HCT116 (cell line): ENCODE results near the gene NKIRAS2. TPM values are rescaled to one million over a fixed set of nuclear protein-coding genes. Genes with fewer than 3 reads are reported as not detected.

Experiments used
- ATAC-seq: fragments of 200-7000 bp; cut with Tn5 transposase; 2 replicates; pipeline ENCODE4 v1.9.1; 2020; ENCODE audit warnings: mild to moderate bottlenecking, moderate library complexity
- BruUV-seq: library from RNA; stranded (reverse); fragments of 400-500 nt; replicated peaks from 2 replicates; lab custom pipeline; 2021; lab: Mats Ljungman, UMichigan
- CTCF ChIA-PET: fragments of 300-600 bp; sonication (Branson Sonifier 250); formaldehyde crosslinking; loops from one replicate; lab custom pipeline; 2021; ENCODE audit warnings: antibody characterized with exemption; lab: Charles Lee
- POLR2A ChIA-PET: fragments of 300-600, 350-600 bp; sonication (Branson Sonifier 250); formaldehyde crosslinking; loops from one replicate; lab custom pipeline; 2021; ENCODE audit warnings: antibody characterized with exemption; lab: Charles Lee
- RAD21 ChIA-PET, 2 experiments: fragments of 300-600 bp; sonication (Branson Sonifier 250); formaldehyde crosslinking; loops; one replicate each; lab custom pipeline; 2023; ENCODE audit warnings: low total read pairs in 2 of 2; ENCODE audit not compliant: uncharacterized antibody in 2 of 2, unreplicated experiment in 2 of 2, low non-redundant PET in 1 of 2; lab: Charles Lee
- DNase-seq: peaks from one replicate; pipeline ENCODE4 v3.0.0-alpha.2; 2010; ENCODE audit warnings: low read depth, low spot score
- H2AFZ ChIP-seq: fragments of 200-600 bp; shearing (Covaris generic), sonication (generic); 2 replicates; pipeline ENCODE4 v1.6.1; 2017; ENCODE audit warnings: low read depth, mixed run types, mixed read lengths, antibody characterized with exemption, low read length; ENCODE audit not compliant: poor library complexity, severe bottlenecking
- H3K27ac ChIP-seq: 2 replicates; pipeline ENCODE4 v1.5.1; 2012; ENCODE audit warnings: low read depth, low read length
- H3K27me3 ChIP-seq: fragments of 200-600 bp; sonication (generic); 2 replicates; pipeline ENCODE4 v1.6.1; 2016; ENCODE audit warnings: mixed run types, low read length, mixed read lengths; ENCODE audit not compliant: insufficient read depth
- H3K36me3 ChIP-seq, 2 experiments: fragments of 200-500 bp in 1 of 2; fragments of 200-600 bp in 1 of 2; sonication (Bioruptor generic) in 1 of 2; sonication (generic) in 1 of 2; 2 replicates each; pipeline versions ENCODE4 v1.5.1 to v1.6.1; 2014 to 2016; ENCODE audit warnings: low read length in 2 of 2, inconsistent platforms in 1 of 2, mixed read lengths in 1 of 2, mixed run types in 1 of 2; ENCODE audit not compliant: insufficient read depth in 2 of 2, control insufficient read depth in 1 of 2
- H3K4me1 ChIP-seq, 2 experiments: fragments of 200-600 bp in 1 of 2; sonication (generic) in 1 of 2; 2 replicates each; pipeline versions ENCODE4 v1.5.1 to v1.6.1; 2012 to 2017; ENCODE audit warnings: low read length in 2 of 2, inconsistent platforms in 1 of 2, mild to moderate bottlenecking in 1 of 2, mixed read lengths in 1 of 2, mixed run types in 1 of 2, moderate library complexity in 1 of 2; ENCODE audit not compliant: insufficient read depth in 2 of 2, control insufficient read depth in 1 of 2
- H3K4me2 ChIP-seq: fragments of 200-600 bp; sonication (generic); 2 replicates; pipeline ENCODE4 v1.6.1; 2017; ENCODE audit warnings: mixed run types, low read length, mixed read lengths
- H3K4me3 ChIP-seq, 2 experiments: fragments of 200-600 bp in 1 of 2; sonication (generic) in 1 of 2; replicated peaks in 1 of 2; 2 replicates each; pipeline ENCODE4 v1.5.1; 2011 to 2016; ENCODE audit warnings: low read length in 2 of 2, control low read depth in 1 of 2, low read depth in 1 of 2, mild to moderate bottlenecking in 1 of 2, mixed read lengths in 1 of 2, mixed run types in 1 of 2
- H3K79me2 ChIP-seq: fragments of 200-600 bp; sonication (generic); 2 replicates; pipeline ENCODE4 v1.6.1; 2017; ENCODE audit warnings: mild to moderate bottlenecking, mixed run types, low read length, moderate library complexity, mixed read lengths; ENCODE audit not compliant: insufficient read depth
- H3K9ac ChIP-seq: fragments of 200-600 bp; sonication (generic); 2 replicates; pipeline ENCODE4 v1.6.1; 2016; ENCODE audit warnings: low read length, mixed read lengths
- H3K9me2 ChIP-seq: fragments of 200-600 bp; sonication (generic), shearing (Covaris generic); 2 replicates; pipeline ENCODE4 v1.6.1; 2017; ENCODE audit warnings: mixed run types, mild to moderate bottlenecking, moderate library complexity; ENCODE audit not compliant: insufficient read depth
- H3K9me3 ChIP-seq, 2 experiments: fragments of 200-500 bp in 1 of 2; fragments of 200-600 bp in 1 of 2; sonication (Bioruptor generic) in 1 of 2; sonication (generic) in 1 of 2; 2 replicates each; pipeline ENCODE4 v1.6.1; 2014 to 2017; ENCODE audit warnings: low read length in 2 of 2, mixed read lengths in 2 of 2, inconsistent platforms in 1 of 2, low read depth in 1 of 2, mild to moderate bottlenecking in 1 of 2, mixed run types in 1 of 2, moderate library complexity in 1 of 2; ENCODE audit not compliant: control insufficient read depth in 1 of 2, insufficient read depth in 1 of 2
- H4K20me1 ChIP-seq: fragments of 200-600 bp; sonication (generic), shearing (Covaris generic); 2 replicates; pipeline ENCODE4 v1.6.1; 2017; ENCODE audit warnings: mixed run types, mild to moderate bottlenecking, moderate library complexity; ENCODE audit not compliant: insufficient read depth
- CEBPB ChIP-seq: IDR thresholded peaks from 2 replicates; pipeline ENCODE4 v1.6.1; 2012; ENCODE audit warnings: low read depth
- ELF1 ChIP-seq: IDR thresholded peaks from 2 replicates; pipeline ENCODE4 v1.6.1; 2012; ENCODE audit warnings: low read depth, borderline replicate concordance
- FOSL1 ChIP-seq: IDR thresholded peaks from 2 replicates; pipeline ENCODE4 v1.6.1; 2012; ENCODE audit warnings: low read depth
- RAD21 ChIP-seq: IDR thresholded peaks from 2 replicates; pipeline ENCODE4 v1.6.1; 2012; ENCODE audit warnings: low read depth, mild to moderate bottlenecking
- ZNF274 ChIP-seq: fragments of 200-500 bp; sonication (Bioruptor generic); IDR thresholded peaks from 2 replicates; pipeline ENCODE4 v1.6.1; 2014; ENCODE audit warnings: mild to moderate bottlenecking, low read depth, low read length, inconsistent platforms
- intact Hi-C: fragments of 100-400 bp; cut with micrococcal nuclease; formaldehyde crosslinking; loops from 2 replicates; pipeline ENCODE4 v1.10.0; 2022
- total RNA-seq: library from RNA; stranded (reverse); gene quantifications from one replicate; pipeline ENCODE4 v1.2.1, GENCODE V29; 2021; ENCODE audit not compliant: unreplicated experiment
- TF ChIP-seq, protein P1 (sequence below): IDR thresholded peaks from 2 replicates; pipeline ENCODE4 v1.6.1; 2011; ENCODE audit warnings: mild to moderate bottlenecking, low read length, moderate library complexity; ENCODE audit not compliant: insufficient replicate concordance; ENCODE audit errors: extremely low read depth

Gene NKIRAS2
- total RNA-seq, 1 experiment from 2014 or later = 26.4 TPM

DNA sequence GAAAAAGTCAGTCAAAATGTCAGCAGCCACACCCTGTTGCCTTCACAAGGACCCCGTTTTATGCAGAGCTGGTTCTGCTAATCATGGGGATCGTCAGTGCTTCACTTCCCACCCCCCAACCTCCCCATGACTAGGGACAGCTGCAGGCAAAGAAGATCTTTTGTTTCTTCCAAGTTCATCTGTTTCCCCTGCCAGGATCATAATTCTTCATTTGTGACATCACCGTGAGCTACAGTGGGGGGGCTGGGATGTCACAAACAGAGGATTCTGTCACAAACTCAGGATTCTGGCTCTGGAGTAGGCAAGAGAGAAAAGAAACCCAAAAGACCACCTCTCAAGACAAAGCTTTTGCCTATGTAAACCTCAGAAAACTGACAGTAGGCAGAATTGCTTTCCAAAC, 27.3 kb upstream of the NKIRAS2 start:
- Histone ChIP-seq H3K4me2 (no peak overlapping the region), H2AFZ (no peak overlapping the region), H3K27me3 (no peaks in the 10 kb centered on the region), H3K36me3 (peaks cover 56 to 74% of the 10 kb centered on the region in 2 experiments), H3K9me2 (no peaks in the 10 kb centered on the region), H3K9me3 (no peaks in the 10 kb centered on the region), H3K9ac (no peak overlapping the region), H4K20me1 (peaks cover 21% of the 10 kb centered on the region; the same call in 1 of the 2 replicates), H3K4me1 (peaks cover 17 to 20% of the 10 kb centered on the region in 2 experiments), H3K79me2 (peaks cover 30% of the 10 kb centered on the region), H3K4me3 (no peak overlapping the region), H3K27ac (no peak overlapping the region)
- RAD21 ChIA-PET = no interaction called here
- ATAC-seq (no peak), DNase-seq (no peak)
- intact Hi-C loops = no loop called here
- TF ChIP-seq ELF1 = no peak
- TF ChIP-seq, protein P1, sequence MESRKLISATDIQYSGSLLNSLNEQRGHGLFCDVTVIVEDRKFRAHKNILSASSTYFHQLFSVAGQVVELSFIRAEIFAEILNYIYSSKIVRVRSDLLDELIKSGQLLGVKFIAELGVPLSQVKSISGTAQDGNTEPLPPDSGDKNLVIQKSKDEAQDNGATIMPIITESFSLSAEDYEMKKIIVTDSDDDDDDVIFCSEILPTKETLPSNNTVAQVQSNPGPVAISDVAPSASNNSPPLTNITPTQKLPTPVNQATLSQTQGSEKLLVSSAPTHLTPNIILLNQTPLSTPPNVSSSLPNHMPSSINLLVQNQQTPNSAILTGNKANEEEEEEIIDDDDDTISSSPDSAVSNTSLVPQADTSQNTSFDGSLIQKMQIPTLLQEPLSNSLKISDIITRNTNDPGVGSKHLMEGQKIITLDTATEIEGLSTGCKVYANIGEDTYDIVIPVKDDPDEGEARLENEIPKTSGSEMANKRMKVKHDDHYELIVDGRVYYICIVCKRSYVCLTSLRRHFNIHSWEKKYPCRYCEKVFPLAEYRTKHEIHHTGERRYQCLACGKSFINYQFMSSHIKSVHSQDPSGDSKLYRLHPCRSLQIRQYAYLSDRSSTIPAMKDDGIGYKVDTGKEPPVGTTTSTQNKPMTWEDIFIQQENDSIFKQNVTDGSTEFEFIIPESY = no peak
- no peak for TF ChIP-seq RAD21
- TF ChIP-seq CEBPB = no peak
- no peak for TF ChIP-seq FOSL1
- POLR2A ChIA-PET = interaction anchor here (0.8 kb wide), 1 partner anchor 16 kb away, joined by 3 read pairs; no protein-coding TSS in a partner anchor
- BruUV-seq = no TSS peak
- CTCF ChIA-PET = no interaction called here

DNA sequence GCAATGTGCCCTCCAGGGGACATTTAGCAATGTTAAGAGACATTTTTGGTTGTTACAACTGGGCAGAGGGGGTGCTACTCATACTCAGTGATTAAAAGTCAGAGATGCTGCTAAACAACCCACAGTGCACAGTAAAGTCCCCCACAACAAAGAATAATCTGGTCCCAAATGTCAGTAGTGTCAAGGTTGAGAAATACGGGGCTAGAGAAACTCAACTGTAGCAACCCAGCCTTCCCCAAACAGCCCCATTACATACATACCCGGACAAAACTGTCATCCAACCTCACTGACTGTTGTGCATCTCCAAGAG, 23.1 kb upstream of the NKIRAS2 start:
- Histone ChIP-seq H3K79me2 (peaks cover 35% of the 10 kb centered on the region), H3K4me2 (peak overlapping the region; percentile 81), H4K20me1 (peaks cover 24% of the 10 kb centered on the region; the same call in 1 of the 2 replicates), H3K4me1 (peaks cover 20 to 31% of the 10 kb centered on the region in 2 experiments), H3K27ac (peak overlapping the region; percentile 45; the same call in 1 of the 2 replicates), H3K9ac (peak overlapping the region; percentile 34), H3K27me3 (no peaks in the 10 kb centered on the region), H3K9me3 (no peaks in the 10 kb centered on the region), H3K4me3 (peak overlapping the region in 1 of 2 experiments; percentile 36; a peak in 2 of 4 replicates), H3K9me2 (no peaks in the 10 kb centered on the region), H2AFZ (no peak overlapping the region), H3K36me3 (peaks cover 43 to 60% of the 10 kb centered on the region in 2 experiments)
- intact Hi-C loops = no loop called here
- no TSS peak for BruUV-seq
- ATAC-seq (peak; percentile 24; the same call in 1 of the 2 replicates), DNase-seq (no peak)
- ChIA-PET POLR2A (interaction anchor here (0.9 kb wide), 2 partner anchors 18 to 23 kb away, joined by 3 read pairs; partner anchors contain the start of gene NKIRAS2), RAD21 (no interaction called here), CTCF (no interaction called here)
- TF ChIP-seq ZNF274 = no peak
